Upper lobe of left lung (tissue), 6 donors: ENCODE data around the gene FAF1. TPM values are rescaled to one million over a fixed set of nuclear protein-coding genes. Genes with fewer than 3 reads are reported as not detected.
A peak's percentile ranks its signal among the peaks of the same experiment; 100 is the strongest.

Source experiments
- ATAC-seq, 2 donors: fragments of 200-7000 bp; cut with Tn5 transposase; one replicate each; pipeline ENCODE4 v1.9.1; 2022; ENCODE audit warnings: mild to moderate bottlenecking in 2 of 2, moderate library complexity in 2 of 2; ENCODE audit not compliant: low FRiP score in 2 of 2
- DNase-seq, 2 donors: peaks; one replicate each; pipeline ENCODE4 v3.0.0-alpha.2; 2019 to 2020
- H3K27ac ChIP-seq, 4 donors: fragments of 200-600 bp; sonication (generic); one replicate each; pipeline ENCODE4 v1.5.1; 2016 to 2019
- H3K27me3 ChIP-seq, 4 donors: fragments of 200-600 bp; sonication (generic); one replicate each; pipeline ENCODE4 v1.5.1; 2017 to 2019
- H3K36me3 ChIP-seq, 4 donors: fragments of 200-600 bp; sonication (generic); one replicate each; pipeline ENCODE4 v1.5.1; 2016 to 2019
- H3K4me1 ChIP-seq, 4 donors: fragments of 200-600 bp; sonication (generic); one replicate each; pipeline ENCODE4 v1.5.1; 2018 to 2019
- H3K4me3 ChIP-seq, 4 donors: fragments of 200-600 bp; sonication (generic); one replicate each; pipeline ENCODE4 v1.5.1; 2017 to 2019; ENCODE audit warnings: mild to moderate bottlenecking in 2 of 4, moderate library complexity in 1 of 4
- H3K9me3 ChIP-seq, 4 donors: fragments of 200-600 bp; sonication (generic); one replicate each; pipeline ENCODE4 v1.5.1; 2018 to 2019
- EP300 ChIP-seq, 4 donors: sonication (generic); formaldehyde crosslinking; IDR thresholded peaks; one replicate each; pipeline ENCODE4 v1.5.1; 2017; ENCODE audit warnings: antibody characterized with exemption in 4 of 4, control low read depth in 2 of 4
- POLR2A ChIP-seq, 4 donors: fragments of 450-650 bp; IDR thresholded peaks; one replicate each; pipeline ENCODE4 v1.5.1; 2016 to 2017; ENCODE audit warnings: antibody characterized with exemption in 4 of 4, mild to moderate bottlenecking in 2 of 4
- POLR2AphosphoS5 ChIP-seq, 2 donors: sonication (generic); formaldehyde crosslinking; IDR thresholded peaks; one replicate each; pipeline ENCODE4 v1.5.1; 2017; ENCODE audit warnings: antibody characterized with exemption in 2 of 2
- WGBS, 2 donors: methylation state at CpG; one replicate each; pipeline ENCODE4 v1.1.5; 2017 to 2018; 5-methylcytosine and 5-hydroxymethylcytosine counted together
- total RNA-seq, 6 donors: library from RNA; depleted of rRNA in 4 of 6; stranded (reverse); fragments of >200 nt in 4 of 6; gene quantifications; one replicate each; pipeline versions ENCODE4 v1.1.0 to v1.2.1, GENCODE V29; 2016 to 2021
- TF ChIP-seq, protein P1 (sequence below), 6 experiments: fragments of 450-650 bp in 4 of 6; fragments of 200-600 bp in 2 of 6; sonication (generic) in 2 of 6; IDR thresholded peaks; one replicate each; pipeline ENCODE4 v1.5.1; 2016 to 2019; ENCODE audit warnings: antibody characterized with exemption in 6 of 6
- donor health status: DM: no; HTN: no; CAD: no; lungs with moderate emphysema.
- donor health status: DM: no; HTN: yes; CAD: no; lungs with severe emphysema.

FAF1 gene
- total RNA-seq, 6 donors from 2014 or later = 30.2 to 52.3 (median 35.0) TPM

GRCh38 chr1:50605186-50605875, 354.7 kb downstream of the FAF1 start:
- 73 to 74% methylated on average over 2 of the region's 2 CpGs for WGBS, 2 donors
- DNase-seq (no peak), ATAC-seq (no peak)
- no peaks in the 10 kb centered on the region for H3K27me3 ChIP-seq
- TF ChIP-seq, protein P1, sequence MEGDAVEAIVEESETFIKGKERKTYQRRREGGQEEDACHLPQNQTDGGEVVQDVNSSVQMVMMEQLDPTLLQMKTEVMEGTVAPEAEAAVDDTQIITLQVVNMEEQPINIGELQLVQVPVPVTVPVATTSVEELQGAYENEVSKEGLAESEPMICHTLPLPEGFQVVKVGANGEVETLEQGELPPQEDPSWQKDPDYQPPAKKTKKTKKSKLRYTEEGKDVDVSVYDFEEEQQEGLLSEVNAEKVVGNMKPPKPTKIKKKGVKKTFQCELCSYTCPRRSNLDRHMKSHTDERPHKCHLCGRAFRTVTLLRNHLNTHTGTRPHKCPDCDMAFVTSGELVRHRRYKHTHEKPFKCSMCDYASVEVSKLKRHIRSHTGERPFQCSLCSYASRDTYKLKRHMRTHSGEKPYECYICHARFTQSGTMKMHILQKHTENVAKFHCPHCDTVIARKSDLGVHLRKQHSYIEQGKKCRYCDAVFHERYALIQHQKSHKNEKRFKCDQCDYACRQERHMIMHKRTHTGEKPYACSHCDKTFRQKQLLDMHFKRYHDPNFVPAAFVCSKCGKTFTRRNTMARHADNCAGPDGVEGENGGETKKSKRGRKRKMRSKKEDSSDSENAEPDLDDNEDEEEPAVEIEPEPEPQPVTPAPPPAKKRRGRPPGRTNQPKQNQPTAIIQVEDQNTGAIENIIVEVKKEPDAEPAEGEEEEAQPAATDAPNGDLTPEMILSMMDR (IDR thresholded peaks at IDR 0.05) = peak in 3 of 6 experiments; percentile 36 to 48 (median 39)
- no peak for TF ChIP-seq EP300 (IDR thresholded peaks at IDR 0.05)
- no peak overlapping the region for H3K4me3 ChIP-seq
- no peak overlapping the region for H3K27ac ChIP-seq
- H3K36me3 ChIP-seq = no peaks in the 10 kb centered on the region
- no peaks in the 10 kb centered on the region for H3K9me3 ChIP-seq
- no peaks in the 10 kb centered on the region for H3K4me1 ChIP-seq

- no peaks in the 10 kb centered on the region for H3K36me3 ChIP-seq
- DNase-seq (no peak), ATAC-seq (no peak)
- no peaks in the 10 kb centered on the region for H3K9me3 ChIP-seq
- 98 to 100% methylated on average over 2 of the region's 2 CpGs for WGBS, 2 donors
- no peak overlapping the region for H3K4me3 ChIP-seq
- H3K27me3 ChIP-seq = no peaks in the 10 kb centered on the region
- H3K27ac ChIP-seq = no peak overlapping the region
- TF ChIP-seq POLR2A (IDR thresholded peaks at IDR 0.05) (no peak), POLR2AphosphoS5 (IDR thresholded peaks at IDR 0.05) (no peak), EP300 (IDR thresholded peaks at IDR 0.05) (no peak)
- TF ChIP-seq, protein P1 (IDR thresholded peaks at IDR 0.05) = no peak
- no peaks in the 10 kb centered on the region for H3K4me1 ChIP-seq
These were observed 355.5 kb downstream of the FAF1 start for GRCh38 chr1:50604580-50604979.

DNA sequence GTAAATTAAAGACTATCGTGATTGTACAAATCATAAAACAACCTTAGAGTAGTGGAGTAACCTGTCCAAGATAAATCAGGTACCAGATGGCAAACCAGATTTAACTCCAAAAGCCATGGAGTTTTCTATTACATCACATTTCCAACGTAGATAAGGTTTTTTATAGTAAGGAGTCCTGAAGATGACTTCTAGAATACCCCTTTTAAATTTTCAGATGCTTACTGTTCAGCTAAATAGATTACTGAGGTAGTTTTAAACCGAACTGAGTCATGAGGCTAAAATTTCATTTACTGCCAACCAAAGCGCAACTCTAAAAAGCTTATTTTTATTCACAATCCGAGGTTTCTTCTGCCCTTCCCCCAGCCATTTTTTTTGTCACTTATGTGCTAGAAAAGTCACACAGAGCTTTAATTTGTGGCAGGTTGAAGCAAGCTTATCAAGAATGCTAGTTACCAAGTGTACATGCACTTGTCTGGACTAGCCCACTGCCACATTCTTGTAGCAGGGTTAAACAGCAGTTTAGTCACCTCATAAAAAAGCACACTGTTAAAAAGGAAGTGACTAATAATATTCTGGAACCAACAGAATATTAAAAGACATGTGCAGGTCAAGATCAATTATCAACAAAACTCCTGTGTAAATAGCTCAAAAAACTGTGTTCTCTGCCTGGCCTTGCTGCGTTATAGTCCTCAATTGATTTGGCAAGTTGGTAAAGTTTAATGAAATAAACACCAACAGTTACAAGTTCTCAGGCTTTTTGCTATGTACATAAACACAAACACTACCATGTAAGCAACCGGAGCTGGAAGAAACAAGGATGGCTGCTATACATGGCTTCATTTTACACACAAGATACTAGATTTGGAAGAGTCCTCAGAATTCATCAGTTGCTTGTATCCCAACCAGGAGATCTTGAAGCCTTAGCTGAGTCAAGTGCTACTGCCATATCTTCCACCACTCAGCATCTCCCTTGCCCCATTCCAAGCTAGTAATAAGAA, 356.5 kb downstream of the FAF1 start:
- Histone ChIP-seq H3K4me1 (no peaks in the 10 kb centered on the region), H3K27me3 (no peaks in the 10 kb centered on the region), H3K4me3 (no peak overlapping the region), H3K27ac (no peak overlapping the region), H3K9me3 (no peaks in the 10 kb centered on the region), H3K36me3 (no peaks in the 10 kb centered on the region)
- DNase-seq (no peak), ATAC-seq (no peak)
- TF ChIP-seq EP300 (IDR thresholded peaks at IDR 0.05) (no peak), POLR2A (IDR thresholded peaks at IDR 0.05) (no peak), POLR2AphosphoS5 (IDR thresholded peaks at IDR 0.05) (no peak)
- TF ChIP-seq, protein P1 (IDR thresholded peaks at IDR 0.05) = no peak
- WGBS, 2 donors = 72 to 73% methylated on average over 7 of the region's 7 CpGs

DNA sequence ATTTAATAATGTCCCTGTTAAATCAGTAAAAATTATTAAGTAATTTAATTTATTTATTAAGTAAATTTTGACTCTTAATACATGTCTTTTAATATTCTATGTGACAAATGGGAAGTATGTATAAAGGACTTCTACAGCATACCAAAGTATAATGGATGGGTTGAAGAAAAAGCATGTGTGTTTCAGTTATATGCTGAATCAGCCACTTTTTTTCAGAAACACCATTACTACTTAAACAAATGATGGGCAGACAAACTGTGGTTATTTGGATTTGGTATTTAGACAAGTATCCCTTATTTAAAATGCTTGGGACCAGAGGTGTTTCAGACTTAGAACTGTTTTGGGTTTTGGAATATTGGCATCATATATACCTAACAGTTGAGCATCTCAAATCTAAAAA, 360.5 kb downstream of the FAF1 start:
- no peaks in the 10 kb centered on the region for H3K4me1 ChIP-seq
- no peaks in the 10 kb centered on the region for H3K9me3 ChIP-seq
- no peak for DNase-seq
- ATAC-seq = no peak
- H3K27ac ChIP-seq = no peak overlapping the region
- TF ChIP-seq, protein P1 (IDR thresholded peaks at IDR 0.05) = no peak
- TF ChIP-seq POLR2A (IDR thresholded peaks at IDR 0.05) (no peak), POLR2AphosphoS5 (IDR thresholded peaks at IDR 0.05) (no peak), EP300 (IDR thresholded peaks at IDR 0.05) (no peak)
- H3K4me3 ChIP-seq = no peak overlapping the region
- peaks cover 0 to 11% (median 2%) of the 10 kb centered on the region in 4 donors for H3K36me3 ChIP-seq
- no peaks in the 10 kb centered on the region for H3K27me3 ChIP-seq
